CD4-positive, alpha-beta T cell treated with Interleukin-17A for 1 hour (primary cell): ENCODE measurements around the gene ITIH4.

Source experiments
- DNase-seq: peaks from one replicate; pipeline ENCODE4 v3.0.0-alpha.2; 2020

Gene ITIH4

DNA sequence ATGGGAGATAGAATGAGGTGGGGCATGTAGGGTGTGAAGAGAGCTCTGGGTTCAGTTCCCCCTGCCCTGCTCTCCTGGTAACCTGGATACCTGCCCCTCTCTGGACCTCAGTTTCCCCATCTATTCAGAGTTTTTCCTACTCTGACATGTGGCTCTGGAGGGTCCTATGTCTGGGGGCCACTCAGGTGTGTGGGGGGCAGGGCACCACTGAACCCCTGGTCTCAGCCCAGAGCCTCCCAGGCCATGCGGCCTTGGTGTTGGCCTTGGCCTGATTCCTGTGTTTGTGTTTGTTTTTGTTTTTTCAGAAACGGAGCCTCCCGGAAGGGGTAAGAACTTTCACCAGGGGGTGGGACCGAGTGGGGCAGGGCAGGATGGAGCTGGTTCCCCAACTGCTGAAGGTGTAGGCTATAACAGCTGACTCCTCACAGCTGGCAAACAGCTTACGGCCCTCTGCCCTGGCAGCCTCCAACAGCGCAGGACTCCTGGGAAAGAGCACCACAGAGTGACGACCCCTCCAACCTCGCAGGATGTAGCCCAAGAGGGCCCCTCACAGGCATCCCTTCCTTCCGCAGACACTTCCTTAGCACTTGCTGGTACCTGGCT is 35.1 kb downstream of the ITIH4 start:
- DNase-seq = no peak

DNA sequence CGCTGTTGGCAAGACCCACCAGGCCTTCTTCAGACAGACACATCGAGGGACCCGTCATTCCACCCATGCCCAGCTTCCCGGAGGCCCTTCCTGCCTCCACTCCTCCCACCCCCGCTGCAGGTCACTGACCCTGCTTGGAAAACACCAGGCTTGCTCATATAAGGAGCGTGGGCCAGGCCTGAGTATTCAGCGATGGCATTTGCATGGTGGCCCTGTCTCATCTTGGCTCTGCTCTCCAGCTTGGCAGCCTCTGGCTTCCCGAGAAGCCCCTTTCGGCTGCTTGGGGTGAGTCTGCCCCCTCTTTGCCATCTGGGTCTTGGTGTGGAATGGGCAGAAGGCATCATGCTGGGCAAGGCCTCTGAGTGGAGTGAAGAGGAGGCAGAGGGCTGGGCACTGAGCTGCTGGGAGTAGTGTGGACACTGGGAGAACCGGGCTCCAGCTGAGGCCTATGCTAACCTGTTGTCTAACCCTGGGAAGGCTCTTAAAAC is 35.8 kb downstream of the ITIH4 start, which contains the start of gene ITIH3:
Gene ITIH3 (plus strand): TSS at position 185 of the 488 bp plus-strand sequence. CDS start 8 bp downstream, at position 193.
- DNase-seq = no peak

DNA sequence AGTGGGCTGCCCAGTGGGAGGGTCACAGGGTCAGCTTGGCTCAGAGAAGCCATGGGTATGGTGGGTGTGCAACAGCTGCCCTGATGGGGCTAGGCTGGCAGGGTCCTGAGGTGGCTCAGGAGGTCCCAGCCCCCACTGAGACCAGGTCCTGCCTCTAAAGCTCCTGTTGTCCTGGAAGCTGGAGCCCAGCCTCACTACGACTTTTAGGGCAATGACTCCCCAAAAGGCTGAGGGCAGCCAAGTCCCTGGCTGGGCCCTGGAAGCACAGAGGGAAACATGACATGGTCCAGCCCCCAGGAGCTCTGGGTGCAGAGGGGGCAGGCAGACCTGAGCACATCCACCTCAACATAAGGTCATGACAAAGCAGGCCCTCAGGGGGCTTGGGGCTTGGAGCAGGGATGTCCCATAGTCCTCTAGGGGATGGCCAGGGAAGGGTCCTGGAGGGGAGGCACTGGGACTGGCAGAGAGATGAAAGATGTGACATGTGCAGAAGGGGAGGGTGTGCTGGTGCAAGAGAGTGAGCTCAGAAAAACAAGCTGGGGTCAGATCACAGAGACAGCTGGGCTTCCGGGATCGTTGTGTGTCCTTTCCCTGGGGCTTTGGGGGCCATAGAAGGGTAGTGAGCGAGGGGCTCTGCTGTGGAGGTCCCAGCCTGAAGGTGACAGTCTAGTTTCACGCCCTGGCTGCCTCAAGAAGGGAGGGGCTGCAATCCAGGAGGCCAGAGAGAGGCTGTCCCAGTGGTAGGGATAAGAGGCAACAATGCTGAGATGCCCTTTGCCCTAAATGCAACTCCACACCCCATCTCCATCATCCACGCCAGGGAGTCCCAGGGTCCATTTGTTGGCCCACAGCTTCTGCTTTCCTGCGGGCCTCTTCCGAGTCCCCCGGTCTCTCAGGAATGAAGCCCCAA is 36.5 kb downstream of the ITIH4 start:
- no peak for DNase-seq

DNA sequence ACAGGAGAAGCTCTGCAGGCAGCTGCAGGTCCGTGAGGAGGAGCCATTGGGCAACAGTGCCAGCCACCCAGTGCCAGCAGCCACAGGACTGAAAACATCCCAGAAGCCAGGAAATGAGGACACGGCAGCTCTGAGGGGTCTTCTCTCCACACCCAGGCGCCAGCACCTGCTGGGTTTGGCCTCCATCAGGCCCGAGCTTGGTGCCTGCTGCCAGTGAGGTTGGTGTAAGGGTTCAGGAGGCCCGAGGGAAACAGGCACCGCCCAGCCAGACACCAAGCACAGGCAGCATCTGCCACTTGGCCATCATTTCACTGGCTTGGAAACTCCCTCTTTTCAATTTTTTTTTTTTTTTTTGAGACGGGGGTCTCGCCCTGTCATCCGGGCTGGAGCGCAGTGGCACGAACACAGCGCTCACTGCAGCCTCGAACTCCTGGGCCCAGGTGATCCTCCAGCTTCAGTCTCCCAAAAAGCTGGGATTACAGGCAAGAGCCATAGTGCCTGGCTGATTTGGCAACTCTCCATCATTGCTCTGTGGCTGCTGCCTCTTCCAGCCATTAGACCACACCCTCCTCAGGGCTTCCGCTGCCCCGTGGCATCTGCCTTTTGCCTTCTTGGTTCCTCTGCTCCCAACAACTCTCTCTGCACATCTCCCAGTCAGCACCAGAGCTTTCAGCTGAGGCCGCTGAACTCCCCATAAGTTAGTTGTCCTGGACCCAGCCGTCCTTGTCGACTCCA is 37.3 kb downstream of the ITIH4 start:
- no peak for DNase-seq

DNA sequence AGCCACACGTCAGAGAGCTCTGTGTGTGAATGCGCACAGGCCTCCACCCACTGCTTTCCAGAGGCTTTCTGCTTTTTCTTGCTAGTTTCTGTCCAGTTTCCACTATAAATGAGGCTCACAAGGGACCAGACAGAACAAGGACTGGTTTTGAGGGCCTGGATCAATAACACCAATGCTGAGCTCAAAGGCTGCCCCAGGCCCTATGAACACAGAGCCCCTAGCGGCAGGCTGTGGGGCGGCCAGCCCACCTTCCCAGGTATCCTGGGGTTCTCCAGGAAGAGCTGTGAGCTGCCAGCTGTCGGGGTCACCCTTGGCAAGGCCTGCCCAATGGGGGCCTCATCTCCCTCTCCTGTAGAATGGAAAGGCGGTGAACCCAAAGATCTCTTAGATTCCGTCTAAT is 38.1 kb downstream of the ITIH4 start:
- no peak for DNase-seq

DNA sequence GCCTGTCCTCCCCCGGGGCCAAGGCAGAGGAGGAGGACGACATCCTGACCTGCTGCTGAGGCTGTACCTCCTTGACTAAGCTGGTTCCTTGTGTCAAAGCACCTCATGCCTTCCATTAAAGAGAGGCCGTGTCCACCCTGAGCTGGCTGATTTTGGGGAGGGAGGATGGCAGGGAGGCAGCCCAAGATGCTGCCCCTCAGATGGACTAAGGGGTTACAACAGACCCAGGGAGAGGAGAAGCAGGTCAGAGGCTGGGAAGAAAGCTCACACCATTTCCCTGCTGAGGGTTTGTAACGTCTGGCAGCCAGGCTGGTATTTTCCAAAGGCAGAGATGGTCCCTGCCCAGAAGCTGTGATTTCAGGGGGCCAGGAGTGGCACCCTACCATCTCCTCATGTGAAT is 38.5 kb downstream of the ITIH4 start:
- no peak for DNase-seq

DNA sequence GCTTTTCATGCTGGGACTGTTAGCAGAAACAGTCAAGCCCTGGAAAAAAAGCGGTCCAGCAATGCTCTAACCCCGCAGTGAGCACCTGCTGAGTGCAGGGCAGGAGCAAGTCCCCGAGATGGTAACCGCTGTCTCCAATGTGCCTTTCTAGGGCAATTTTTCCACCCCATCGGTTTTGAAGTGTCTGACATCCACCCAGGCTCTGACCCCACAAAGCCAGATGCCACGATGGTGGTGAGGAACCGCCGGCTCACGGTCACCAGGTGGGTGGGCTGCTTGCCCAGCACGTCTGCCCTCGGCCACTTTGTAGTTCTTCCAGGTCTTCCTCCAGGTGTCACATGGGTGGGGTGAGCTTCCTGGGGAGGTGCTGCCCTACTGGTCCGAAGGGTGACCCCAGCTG is 39.1 kb downstream of the ITIH4 start:
- no peak for DNase-seq

DNA sequence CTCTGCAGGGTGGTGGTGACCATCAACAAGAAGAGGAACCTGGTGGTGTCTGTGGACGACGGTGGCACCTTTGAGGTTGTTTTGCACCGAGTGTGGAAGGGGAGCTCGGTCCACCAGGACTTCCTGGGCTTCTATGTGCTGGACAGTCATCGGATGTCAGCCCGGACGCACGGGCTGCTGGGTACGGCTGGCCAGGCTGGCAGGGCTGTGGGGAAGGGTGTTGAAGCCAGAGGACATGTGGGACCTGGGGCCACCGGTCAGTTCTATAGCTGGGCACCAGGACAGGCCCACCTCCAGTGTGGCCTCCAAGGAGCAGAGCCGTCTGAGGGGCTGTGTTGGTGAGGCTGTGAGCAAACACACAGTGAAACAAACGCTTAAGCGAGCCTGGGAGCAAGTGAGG is 39.7 kb downstream of the ITIH4 start:
- no peak for DNase-seq

DNA sequence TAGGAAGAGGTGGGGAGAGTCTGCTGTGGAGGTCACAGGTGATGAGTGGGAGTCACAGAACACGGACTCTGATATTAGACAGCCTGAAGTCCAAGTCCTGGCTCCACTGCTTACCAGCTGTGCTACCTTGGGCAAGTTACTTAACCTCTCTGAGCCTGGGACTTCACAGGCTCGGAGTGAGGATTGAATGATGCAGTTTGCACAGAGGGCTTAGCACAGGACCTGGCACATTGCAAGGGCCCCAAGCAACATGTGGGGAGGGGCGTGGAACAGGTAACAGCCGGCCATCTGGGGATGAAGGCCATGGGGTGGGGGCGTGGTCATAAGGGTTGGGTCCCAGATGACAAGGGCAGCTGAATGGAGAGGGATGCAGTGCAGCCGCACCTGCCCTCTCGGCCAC is 40.1 kb downstream of the ITIH4 start:
- DNase-seq = no peak

DNA sequence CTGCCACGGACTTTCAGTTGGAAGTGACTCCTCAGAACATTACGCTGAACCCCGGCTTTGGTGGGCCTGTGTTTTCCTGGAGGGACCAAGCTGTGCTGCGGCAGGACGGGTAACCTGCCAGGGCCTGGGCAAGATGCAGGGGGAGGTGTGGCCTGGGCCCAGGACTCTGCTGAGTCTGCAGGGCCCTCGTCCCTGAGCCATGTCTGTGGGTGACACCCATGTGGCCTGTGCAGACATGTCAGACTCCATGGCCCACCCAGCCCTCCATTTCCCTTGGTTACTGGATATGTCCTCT is 40.8 kb downstream of the ITIH4 start:
- DNase-seq = no peak

DNA sequence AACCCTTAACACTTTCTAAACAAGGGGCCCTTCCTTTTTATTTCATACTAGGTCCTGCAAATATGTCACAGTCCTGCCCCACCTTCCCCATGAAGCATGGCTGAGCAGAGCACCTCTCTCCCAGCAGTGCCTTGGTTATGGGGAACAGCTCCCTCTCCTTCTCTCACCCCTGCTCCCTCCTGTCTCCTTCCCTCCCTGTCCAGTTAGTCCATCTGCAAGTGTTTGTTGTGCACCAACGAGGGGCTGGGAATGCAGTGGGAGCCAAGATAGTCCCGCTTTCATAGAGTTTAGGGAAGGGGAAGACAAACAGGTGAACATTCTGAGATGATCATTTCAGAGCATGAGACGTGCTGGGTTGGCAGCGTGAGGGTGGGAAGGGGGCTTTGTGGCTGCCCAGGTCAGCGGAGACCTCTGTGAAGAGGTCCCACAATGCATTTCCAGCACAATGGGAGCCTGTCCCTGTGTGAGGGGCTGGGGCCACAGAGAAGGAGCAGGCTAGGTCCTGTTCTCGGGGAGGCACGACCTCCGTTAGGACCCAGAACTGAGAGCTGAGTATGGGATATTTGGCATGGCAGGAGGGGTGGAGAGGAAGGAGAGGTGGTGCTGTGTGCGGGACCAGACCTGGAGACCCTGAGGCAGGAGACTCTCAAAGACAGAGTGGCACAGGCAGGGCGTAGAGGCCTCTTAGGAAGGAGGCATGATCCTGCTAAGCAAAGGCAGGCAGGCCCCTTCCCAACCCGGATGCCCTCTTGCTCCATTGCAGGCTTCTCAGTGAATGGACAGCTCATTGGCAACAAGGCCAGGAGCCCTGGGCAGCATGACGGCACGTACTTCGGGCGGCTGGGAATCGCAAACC is 41.4 kb downstream of the ITIH4 start:
- DNase-seq = no peak

DNA sequence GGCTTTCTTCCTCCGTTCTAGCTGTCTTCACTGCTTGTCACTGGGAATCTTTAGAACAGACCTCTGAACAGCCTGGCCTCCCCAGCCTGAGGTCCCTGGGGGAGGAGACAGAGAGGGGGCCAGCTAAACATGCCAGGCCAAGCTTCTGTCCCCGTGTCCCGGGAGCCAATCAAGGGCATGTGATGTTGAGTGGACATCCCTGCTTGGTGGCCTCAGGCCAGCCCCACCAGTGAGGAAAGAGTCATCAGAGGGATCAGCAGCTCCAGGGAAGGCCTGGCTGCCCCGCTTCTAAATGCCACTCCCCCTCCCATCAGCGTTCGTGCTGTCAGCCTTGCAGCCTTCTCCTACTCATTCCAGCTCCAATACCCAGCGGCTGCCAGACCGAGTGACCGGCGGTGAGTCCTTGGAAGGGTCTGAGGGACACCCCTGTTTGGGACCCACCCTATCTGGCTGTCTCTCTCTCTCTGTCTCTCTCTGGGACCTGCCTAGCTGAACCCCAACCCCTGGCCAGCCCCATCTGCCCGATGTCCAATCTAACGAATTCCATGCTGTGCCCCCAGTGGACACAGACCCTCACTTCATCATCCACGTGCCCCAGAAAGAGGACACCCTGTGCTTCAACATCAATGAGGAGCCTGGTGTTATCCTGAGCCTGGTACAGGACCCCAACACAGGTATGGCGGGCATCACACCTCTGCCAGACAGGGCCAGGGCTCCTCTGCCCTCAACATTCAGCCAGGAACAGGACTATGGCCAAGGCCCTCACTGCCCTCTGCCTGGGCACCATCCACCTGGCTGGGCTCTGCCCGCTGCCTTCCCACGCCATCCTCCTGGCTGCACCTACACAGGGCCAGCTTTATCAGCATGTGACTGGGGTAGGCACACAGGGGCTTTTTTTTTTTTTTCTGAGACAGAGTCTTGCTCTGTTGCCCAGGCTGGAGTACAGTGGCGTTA is 42.5 kb downstream of the ITIH4 start:
- DNase-seq = no peak

DNA sequence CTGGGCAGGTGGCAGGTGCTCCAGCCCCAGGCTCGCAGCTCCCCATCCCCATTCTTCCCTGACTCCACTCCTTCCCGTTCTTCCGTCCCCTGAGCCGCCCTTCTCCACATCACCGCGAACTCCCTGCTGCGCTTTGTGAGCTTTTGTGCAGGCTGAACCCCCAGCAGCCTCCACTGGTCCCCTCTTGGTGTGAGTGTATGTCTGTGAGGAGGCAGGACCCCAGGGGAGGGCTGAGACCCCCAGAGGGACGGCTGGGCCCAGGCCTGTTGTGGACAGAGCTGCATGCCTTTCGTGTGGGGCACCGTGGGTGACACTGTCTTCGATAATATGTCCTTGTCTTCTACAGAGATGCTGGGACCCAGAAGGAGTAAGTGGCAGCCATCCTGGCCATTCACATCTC is 43.2 kb downstream of the ITIH4 start:
- no peak for DNase-seq

DNA sequence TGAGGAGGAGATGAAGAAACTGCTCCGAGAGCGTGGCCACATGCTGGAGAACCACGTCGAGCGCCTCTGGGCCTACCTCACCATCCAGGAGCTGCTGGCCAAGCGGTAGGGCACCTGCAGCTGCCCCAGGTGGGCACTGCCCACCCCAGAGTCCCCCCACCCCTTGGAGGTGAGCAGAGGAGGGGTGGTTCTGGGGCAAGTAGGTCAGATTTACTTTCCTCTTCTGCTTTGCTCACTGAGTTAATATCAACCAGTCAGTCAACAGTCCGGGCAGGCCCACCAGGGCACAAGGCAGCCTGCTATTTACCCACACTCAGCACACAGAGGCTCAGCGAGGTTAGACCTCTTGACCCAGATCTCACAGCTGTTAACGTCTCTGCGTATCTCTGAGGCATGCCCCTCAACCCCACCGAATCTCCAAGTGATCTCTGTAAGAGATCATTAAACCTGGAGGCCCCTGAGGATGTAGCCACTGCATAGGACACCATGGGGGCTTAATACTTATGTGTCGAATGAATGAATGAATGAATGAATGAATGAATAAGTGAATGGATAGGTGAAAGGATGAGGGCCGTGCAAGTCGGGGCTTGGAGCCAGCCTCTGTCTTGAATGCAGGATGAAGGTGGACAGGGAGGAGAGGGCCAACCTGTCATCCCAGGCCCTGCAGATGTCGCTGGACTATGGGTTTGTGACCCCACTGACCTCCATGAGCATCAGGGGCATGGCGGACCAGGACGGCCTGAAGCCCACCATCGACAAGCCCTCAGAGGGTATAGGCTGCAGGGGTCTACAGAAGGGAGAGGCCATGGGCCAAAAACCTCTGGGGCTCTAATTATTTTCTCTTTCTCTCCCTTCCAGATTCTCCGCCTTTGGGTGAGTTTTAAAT is 43.9 kb downstream of the ITIH4 start:
- no peak for DNase-seq

DNA sequence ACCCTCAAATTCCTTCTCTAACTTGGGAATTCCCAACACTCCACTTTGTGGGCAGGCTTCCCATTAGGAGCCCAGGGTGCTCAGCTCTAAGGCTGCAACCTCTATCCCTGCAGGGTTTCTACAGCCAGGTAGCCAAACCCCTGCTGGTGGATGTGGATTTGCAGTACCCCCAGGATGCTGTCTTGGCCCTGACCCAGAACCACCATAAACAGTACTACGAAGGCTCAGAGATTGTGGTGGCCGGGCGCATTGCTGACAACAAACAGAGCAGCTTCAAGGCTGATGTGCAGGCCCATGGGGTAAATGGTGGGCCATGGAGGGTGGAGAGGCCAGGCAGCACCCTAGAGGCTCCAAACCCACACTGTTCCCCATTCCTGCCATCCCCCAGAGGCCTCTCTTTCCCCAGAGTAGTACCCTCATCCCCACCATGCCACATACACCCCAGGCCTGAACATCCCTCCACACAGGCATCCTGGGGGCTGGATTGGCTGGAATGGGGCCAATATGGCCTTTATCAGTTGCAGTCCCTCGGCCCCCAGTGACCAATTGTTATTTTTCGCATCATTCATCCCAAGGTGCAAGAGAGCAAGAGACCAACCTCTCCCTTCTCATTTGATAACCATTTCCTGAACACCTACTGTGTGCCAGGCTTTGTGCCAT is 45.4 kb downstream of the ITIH4 start:
- DNase-seq = no peak

DNA sequence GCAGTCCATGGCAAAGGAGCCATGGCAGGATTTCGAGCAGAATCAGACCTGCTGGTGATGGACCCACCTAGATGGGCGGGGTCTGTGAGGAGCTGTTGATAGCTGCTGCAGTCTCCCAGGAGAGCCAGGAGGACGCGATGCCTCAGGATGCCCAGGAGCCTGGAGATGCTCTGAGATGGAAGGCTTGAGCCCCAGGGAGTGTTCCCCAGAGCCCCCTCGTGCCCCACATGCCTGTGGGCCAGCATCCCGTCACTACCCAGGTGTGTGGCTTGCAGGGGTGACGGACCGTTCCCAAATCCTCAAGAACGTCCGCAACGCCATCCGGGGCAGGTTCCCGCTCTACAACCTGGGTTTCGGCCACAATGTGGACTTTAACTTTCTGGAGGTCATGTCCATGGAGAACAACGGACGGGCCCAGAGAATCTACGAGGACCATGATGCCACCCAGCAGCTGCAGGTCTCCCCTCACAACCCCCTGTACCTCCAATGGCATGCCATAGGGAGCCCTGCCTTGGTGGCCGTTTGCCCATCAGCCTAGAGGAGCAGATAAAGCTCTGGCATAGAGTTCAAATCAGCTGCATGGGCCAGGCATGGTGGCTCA is 46.4 kb downstream of the ITIH4 start:
- DNase-seq = no peak

DNA sequence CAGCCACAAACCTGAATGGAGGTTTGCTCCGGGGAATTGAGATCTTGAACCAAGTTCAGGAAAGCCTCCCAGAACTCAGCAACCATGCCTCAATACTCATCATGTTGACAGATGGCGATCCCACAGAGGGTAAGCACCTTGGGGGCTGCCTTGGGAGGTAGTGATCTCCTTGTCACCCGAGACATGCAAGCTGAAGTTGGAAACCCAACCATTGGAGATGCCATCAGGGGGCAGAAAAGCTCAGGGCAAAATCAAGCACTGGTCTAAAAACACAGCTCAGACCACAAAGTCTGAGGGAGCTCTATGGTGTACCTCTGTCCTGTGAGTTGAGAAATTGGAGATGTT is 47.3 kb downstream of the ITIH4 start:
- no peak for DNase-seq

DNA sequence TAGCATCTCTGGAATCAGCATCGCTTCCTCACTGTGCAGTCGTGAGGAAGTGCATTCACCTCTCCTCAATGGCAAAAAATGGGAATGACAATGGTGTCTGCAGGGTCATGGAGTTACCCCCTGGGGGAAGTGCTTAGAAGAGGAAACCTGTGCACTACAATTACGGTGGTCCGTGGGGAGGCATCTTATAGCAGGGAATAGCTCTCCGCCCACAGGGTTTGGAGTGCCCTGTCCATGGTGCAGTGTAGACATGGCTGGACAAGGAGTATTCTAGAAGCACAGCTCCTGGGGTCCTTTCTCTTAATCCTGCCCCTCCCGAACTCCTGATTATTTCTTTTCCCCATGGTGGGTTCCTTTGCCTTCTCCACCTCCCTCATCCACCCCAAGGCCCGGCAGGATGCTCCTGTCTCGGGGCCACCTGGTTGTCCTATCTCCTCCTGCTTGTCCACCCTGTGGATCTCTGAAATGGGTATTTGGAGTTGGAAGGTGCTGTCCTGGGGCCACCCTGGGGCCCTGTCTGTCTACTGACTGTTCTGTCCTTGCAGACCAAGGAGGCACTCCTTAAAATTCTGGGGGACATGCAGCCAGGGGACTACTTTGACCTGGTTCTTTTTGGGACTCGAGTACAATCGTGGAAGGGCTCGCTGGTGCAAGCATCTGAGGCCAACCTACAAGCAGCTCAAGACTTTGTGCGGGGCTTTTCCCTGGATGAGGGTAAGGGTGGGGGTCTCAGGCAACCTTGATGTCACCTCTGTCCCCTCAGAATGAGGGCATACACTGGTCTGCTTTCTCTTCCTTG is 47.9 kb downstream of the ITIH4 start:
- DNase-seq = no peak

DNA sequence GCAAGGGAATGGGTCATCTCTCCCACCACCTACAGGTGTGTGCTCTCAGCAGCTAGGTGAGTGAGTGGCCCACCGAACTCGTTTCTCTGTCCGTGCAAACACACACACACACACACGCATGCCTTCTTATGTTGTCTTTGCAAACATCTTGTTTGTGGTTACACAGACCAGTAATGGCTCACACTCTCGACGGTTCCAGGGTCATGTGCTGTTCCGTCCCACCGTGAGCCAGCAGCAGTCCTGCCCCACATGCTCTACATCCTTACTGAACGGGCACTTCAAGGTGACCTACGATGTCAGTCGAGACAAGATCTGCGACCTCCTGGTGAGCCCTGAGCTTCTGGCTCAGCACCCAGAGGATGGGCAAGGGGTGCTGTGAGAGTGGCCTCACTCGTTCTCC is 48.7 kb downstream of the ITIH4 start:
- DNase-seq = no peak
